Brain pericyte (primary cell): ENCODE measurements around the gene CAMKK2.

Experiments used
- DNase-seq: peaks from one replicate; pipeline ENCODE4 v3.0.0-alpha.2; 2012; ENCODE audit warnings: low read depth, low spot score

CAMKK2 gene

GRCh38 chr12:121196902-121197301, 99.6 kb downstream of the CAMKK2 start:
- no peak for DNase-seq

DNA sequence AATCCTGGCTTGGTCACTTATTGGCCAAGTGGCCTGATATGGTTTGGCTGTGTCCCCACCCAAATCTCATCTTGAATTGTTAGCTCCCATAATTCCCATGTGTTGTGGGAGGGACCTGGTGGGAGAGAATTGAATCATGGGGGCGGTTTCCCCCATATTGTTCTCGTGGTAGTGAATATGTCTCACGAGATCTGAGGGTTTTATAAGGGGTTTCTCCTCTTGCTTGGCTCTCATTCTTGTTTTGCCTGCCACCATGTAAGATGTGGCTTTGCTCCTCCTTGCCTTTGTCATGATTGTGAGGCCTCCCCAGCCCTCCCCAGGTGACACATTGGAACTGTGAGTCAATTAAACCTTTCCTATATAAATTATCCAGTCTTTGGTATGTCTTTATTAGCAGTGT, 105.4 kb downstream of the CAMKK2 start:
- no peak for DNase-seq

DNA sequence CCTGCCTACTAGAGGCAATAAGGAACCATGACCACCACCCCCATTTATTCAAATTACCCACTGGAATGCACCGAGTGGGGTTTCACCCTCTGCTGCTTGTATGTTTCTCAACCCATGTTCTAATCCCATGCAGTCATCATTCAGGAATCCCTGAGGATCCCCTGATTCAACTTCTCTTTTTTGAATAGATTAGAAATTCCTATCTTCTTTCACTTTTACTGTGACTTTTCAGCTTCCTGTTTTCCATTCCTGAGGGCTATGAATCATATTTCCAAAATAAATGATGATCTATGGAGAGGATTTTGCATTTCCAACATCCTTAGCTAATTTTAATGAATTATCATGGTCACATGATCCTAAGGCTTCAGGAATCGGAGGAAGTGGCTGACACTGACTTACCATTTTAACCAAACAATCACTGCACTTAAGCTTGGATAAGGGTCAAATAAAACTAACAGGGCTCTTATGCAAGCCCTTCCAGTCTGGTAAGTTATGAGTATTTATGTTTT, 105.9 kb downstream of the CAMKK2 start:
- no peak for DNase-seq

DNA sequence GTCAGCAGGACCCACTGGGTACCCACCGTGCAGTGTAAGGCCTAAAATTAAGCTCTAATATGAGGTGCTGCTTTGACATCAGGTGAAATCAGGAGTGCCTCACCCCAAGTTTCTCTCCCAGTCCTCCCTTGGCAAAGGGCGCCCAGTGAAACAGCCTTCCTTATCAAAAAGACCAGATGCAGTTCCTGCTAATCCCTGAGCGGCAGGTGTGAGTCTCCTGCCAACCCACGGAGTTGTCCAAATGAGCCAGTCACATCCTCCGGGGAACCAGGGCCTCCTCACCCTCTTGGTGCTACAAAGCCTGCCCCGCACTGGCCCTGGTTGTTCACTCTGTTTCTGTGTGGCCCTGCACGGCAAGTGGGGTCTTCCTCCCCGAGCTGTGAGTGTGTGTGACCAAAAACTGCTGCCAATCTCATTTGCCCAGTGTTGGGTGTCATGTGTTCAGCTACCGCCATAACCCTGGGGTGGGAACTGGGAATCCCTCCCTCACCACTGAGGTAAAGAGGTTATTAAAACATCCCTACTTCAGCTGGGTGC, 106.8 kb downstream of the CAMKK2 start:
- DNase-seq, result no peak

- no peak for DNase-seq
These were observed 107.4 kb downstream of the CAMKK2 start for GRCh38 chr12:121189131-121189530.

- no peak for DNase-seq
These were observed 108.3 kb downstream of the CAMKK2 start for GRCh38 chr12:121188227-121188626.
